HCT116 (cell line): ENCODE data around the gene OSER1. TPM values are rescaled to one million over a fixed set of nuclear protein-coding genes. Genes with fewer than 3 reads are reported as not detected.

Experiments used
- ATAC-seq: fragments of 200-7000 bp; cut with Tn5 transposase; 2 replicates; pipeline ENCODE4 v1.9.1; 2020; ENCODE audit warnings: mild to moderate bottlenecking, moderate library complexity
- BruUV-seq: library from RNA; stranded (reverse); fragments of 400-500 nt; replicated peaks from 2 replicates; lab custom pipeline; 2021; lab: Mats Ljungman, UMichigan
- CTCF ChIA-PET: fragments of 300-600 bp; sonication (Branson Sonifier 250); formaldehyde crosslinking; loops from one replicate; lab custom pipeline; 2021; ENCODE audit warnings: antibody characterized with exemption; lab: Charles Lee
- POLR2A ChIA-PET: fragments of 300-600, 350-600 bp; sonication (Branson Sonifier 250); formaldehyde crosslinking; loops from one replicate; lab custom pipeline; 2021; ENCODE audit warnings: antibody characterized with exemption; lab: Charles Lee
- RAD21 ChIA-PET, 2 experiments: fragments of 300-600 bp; sonication (Branson Sonifier 250); formaldehyde crosslinking; loops; one replicate each; lab custom pipeline; 2023; ENCODE audit warnings: low total read pairs in 2 of 2; ENCODE audit not compliant: uncharacterized antibody in 2 of 2, unreplicated experiment in 2 of 2, low non-redundant PET in 1 of 2; lab: Charles Lee
- DNase-seq: peaks from one replicate; pipeline ENCODE4 v3.0.0-alpha.2; 2010; ENCODE audit warnings: low read depth, low spot score
- H2AFZ ChIP-seq: fragments of 200-600 bp; shearing (Covaris generic), sonication (generic); 2 replicates; pipeline ENCODE4 v1.6.1; 2017; ENCODE audit warnings: low read depth, mixed run types, mixed read lengths, antibody characterized with exemption, low read length; ENCODE audit not compliant: poor library complexity, severe bottlenecking
- H3K27ac ChIP-seq: 2 replicates; pipeline ENCODE4 v1.5.1; 2012; ENCODE audit warnings: low read depth, low read length
- H3K27me3 ChIP-seq: fragments of 200-600 bp; sonication (generic); 2 replicates; pipeline ENCODE4 v1.6.1; 2016; ENCODE audit warnings: mixed run types, low read length, mixed read lengths; ENCODE audit not compliant: insufficient read depth
- H3K36me3 ChIP-seq, 2 experiments: fragments of 200-500 bp in 1 of 2; fragments of 200-600 bp in 1 of 2; sonication (Bioruptor generic) in 1 of 2; sonication (generic) in 1 of 2; 2 replicates each; pipeline versions ENCODE4 v1.5.1 to v1.6.1; 2014 to 2016; ENCODE audit warnings: low read length in 2 of 2, inconsistent platforms in 1 of 2, mixed read lengths in 1 of 2, mixed run types in 1 of 2; ENCODE audit not compliant: insufficient read depth in 2 of 2, control insufficient read depth in 1 of 2
- H3K4me1 ChIP-seq, 2 experiments: fragments of 200-600 bp in 1 of 2; sonication (generic) in 1 of 2; 2 replicates each; pipeline versions ENCODE4 v1.5.1 to v1.6.1; 2012 to 2017; ENCODE audit warnings: low read length in 2 of 2, inconsistent platforms in 1 of 2, mild to moderate bottlenecking in 1 of 2, mixed read lengths in 1 of 2, mixed run types in 1 of 2, moderate library complexity in 1 of 2; ENCODE audit not compliant: insufficient read depth in 2 of 2, control insufficient read depth in 1 of 2
- H3K4me2 ChIP-seq: fragments of 200-600 bp; sonication (generic); 2 replicates; pipeline ENCODE4 v1.6.1; 2017; ENCODE audit warnings: mixed run types, low read length, mixed read lengths
- H3K4me3 ChIP-seq, 2 experiments: fragments of 200-600 bp in 1 of 2; sonication (generic) in 1 of 2; replicated peaks in 1 of 2; 2 replicates each; pipeline ENCODE4 v1.5.1; 2011 to 2016; ENCODE audit warnings: low read length in 2 of 2, control low read depth in 1 of 2, low read depth in 1 of 2, mild to moderate bottlenecking in 1 of 2, mixed read lengths in 1 of 2, mixed run types in 1 of 2
- H3K79me2 ChIP-seq: fragments of 200-600 bp; sonication (generic); 2 replicates; pipeline ENCODE4 v1.6.1; 2017; ENCODE audit warnings: mild to moderate bottlenecking, mixed run types, low read length, moderate library complexity, mixed read lengths; ENCODE audit not compliant: insufficient read depth
- H3K9ac ChIP-seq: fragments of 200-600 bp; sonication (generic); 2 replicates; pipeline ENCODE4 v1.6.1; 2016; ENCODE audit warnings: low read length, mixed read lengths
- H3K9me2 ChIP-seq: fragments of 200-600 bp; sonication (generic), shearing (Covaris generic); 2 replicates; pipeline ENCODE4 v1.6.1; 2017; ENCODE audit warnings: mixed run types, mild to moderate bottlenecking, moderate library complexity; ENCODE audit not compliant: insufficient read depth
- H3K9me3 ChIP-seq, 2 experiments: fragments of 200-500 bp in 1 of 2; fragments of 200-600 bp in 1 of 2; sonication (Bioruptor generic) in 1 of 2; sonication (generic) in 1 of 2; 2 replicates each; pipeline ENCODE4 v1.6.1; 2014 to 2017; ENCODE audit warnings: low read length in 2 of 2, mixed read lengths in 2 of 2, inconsistent platforms in 1 of 2, low read depth in 1 of 2, mild to moderate bottlenecking in 1 of 2, mixed run types in 1 of 2, moderate library complexity in 1 of 2; ENCODE audit not compliant: control insufficient read depth in 1 of 2, insufficient read depth in 1 of 2
- H4K20me1 ChIP-seq: fragments of 200-600 bp; sonication (generic), shearing (Covaris generic); 2 replicates; pipeline ENCODE4 v1.6.1; 2017; ENCODE audit warnings: mixed run types, mild to moderate bottlenecking, moderate library complexity; ENCODE audit not compliant: insufficient read depth
- CEBPB ChIP-seq: IDR thresholded peaks from 2 replicates; pipeline ENCODE4 v1.6.1; 2012; ENCODE audit warnings: low read depth
- EGR1 ChIP-seq: IDR thresholded peaks from 2 replicates; pipeline ENCODE4 v1.6.1; 2012; ENCODE audit warnings: low read depth
- ELF1 ChIP-seq: IDR thresholded peaks from 2 replicates; pipeline ENCODE4 v1.6.1; 2012; ENCODE audit warnings: low read depth, borderline replicate concordance
- EZH2phosphoT487 ChIP-seq: fragments of 200-600 bp; IDR thresholded peaks from 2 replicates; pipeline ENCODE4 v1.6.1; 2018; ENCODE audit warnings: antibody characterized with exemption, borderline replicate concordance
- FOSL1 ChIP-seq: IDR thresholded peaks from 2 replicates; pipeline ENCODE4 v1.6.1; 2012; ENCODE audit warnings: low read depth
- JUND ChIP-seq: IDR thresholded peaks from 2 replicates; pipeline ENCODE4 v1.6.1; 2012
- POLR2AphosphoS5 ChIP-seq: IDR thresholded peaks from 2 replicates; pipeline ENCODE4 v1.6.1; 2011; ENCODE audit warnings: mild to moderate bottlenecking, low read depth, low read length, moderate library complexity
- RAD21 ChIP-seq: IDR thresholded peaks from 2 replicates; pipeline ENCODE4 v1.6.1; 2012; ENCODE audit warnings: low read depth, mild to moderate bottlenecking
- SIN3A ChIP-seq: IDR thresholded peaks from 2 replicates; pipeline ENCODE4 v1.6.1; 2012; ENCODE audit warnings: low read depth
- SP1 ChIP-seq: IDR thresholded peaks from 2 replicates; pipeline ENCODE4 v1.6.1; 2012; ENCODE audit warnings: low read depth
- SRF ChIP-seq: IDR thresholded peaks from 2 replicates; pipeline ENCODE4 v1.6.1; 2012; ENCODE audit warnings: low read depth
- TCF7L2 ChIP-seq: IDR thresholded peaks from 2 replicates; pipeline ENCODE4 v1.7.0; 2011; ENCODE audit warnings: borderline replicate concordance, inconsistent platforms; ENCODE audit not compliant: insufficient read depth, insufficient read length; ENCODE audit errors: extremely low read depth
- YY1 ChIP-seq: IDR thresholded peaks from 2 replicates; pipeline ENCODE4 v1.6.1; 2011; ENCODE audit warnings: low read length, low read depth, moderate library complexity, mild to moderate bottlenecking; ENCODE audit not compliant: insufficient replicate concordance; ENCODE audit errors: extremely low read depth
- ZFX ChIP-seq: fragments of 450-650 bp; IDR thresholded peaks from 2 replicates; pipeline ENCODE4 v1.6.1; 2017
- ZNF274 ChIP-seq: fragments of 200-500 bp; sonication (Bioruptor generic); IDR thresholded peaks from 2 replicates; pipeline ENCODE4 v1.6.1; 2014; ENCODE audit warnings: mild to moderate bottlenecking, low read depth, low read length, inconsistent platforms
- intact Hi-C: fragments of 100-400 bp; cut with micrococcal nuclease; formaldehyde crosslinking; loops from 2 replicates; pipeline ENCODE4 v1.10.0; 2022
- total RNA-seq: library from RNA; stranded (reverse); gene quantifications from one replicate; pipeline ENCODE4 v1.2.1, GENCODE V29; 2021; ENCODE audit not compliant: unreplicated experiment
- TF ChIP-seq, protein P1 (sequence below), 3 experiments: fragments of 200-600 bp in 1 of 3; sonication (generic) in 1 of 3; IDR thresholded peaks in 2 of 3; conservative IDR thresholded peaks in 1 of 3; 2 replicates each; pipeline ENCODE4 v1.5.1; 2012 to 2017; ENCODE audit warnings: low read depth in 2 of 3, low read length in 2 of 3, antibody characterized with exemption in 1 of 3, borderline replicate concordance in 1 of 3, control low read depth in 1 of 3, mild to moderate bottlenecking in 1 of 3, mixed read lengths in 1 of 3, mixed run types in 1 of 3, moderate library complexity in 1 of 3; ENCODE audit not compliant: insufficient read depth in 1 of 3
- TF ChIP-seq, protein P2 (sequence below): IDR thresholded peaks from 2 replicates; pipeline ENCODE4 v1.6.1; 2012; ENCODE audit warnings: low read depth
- TF ChIP-seq, protein P3 (sequence below): IDR thresholded peaks from 2 replicates; pipeline ENCODE4 v1.6.1; 2012
- TF ChIP-seq, protein P4 (sequence below): IDR thresholded peaks from 2 replicates; pipeline ENCODE4 v1.6.1; 2011; ENCODE audit warnings: mild to moderate bottlenecking, low read length, moderate library complexity; ENCODE audit not compliant: insufficient replicate concordance; ENCODE audit errors: extremely low read depth
- TF ChIP-seq, protein P5 (sequence below): IDR thresholded peaks from 2 replicates; pipeline ENCODE4 v1.6.1; 2012

The OSER1 gene
- total RNA-seq, 1 experiment from 2014 or later, result 28.4 TPM

DNA sequence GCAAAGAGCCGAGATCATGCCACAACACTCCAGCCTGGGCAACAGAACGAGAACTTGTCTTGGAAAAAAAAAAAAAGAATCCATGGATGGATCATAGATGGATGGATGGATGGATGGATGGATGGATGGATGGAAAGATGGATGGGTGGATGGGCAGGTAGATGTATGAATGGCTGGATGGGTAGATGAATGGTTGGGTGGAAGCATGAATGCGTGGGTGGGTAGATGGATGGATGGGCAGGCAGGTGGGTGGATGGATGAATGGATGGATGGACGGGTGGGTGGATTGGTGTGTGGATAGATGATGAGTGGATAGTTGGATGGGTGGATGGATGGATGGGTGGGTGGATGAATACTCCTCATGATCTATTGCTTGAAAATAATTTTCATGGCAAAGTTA is 25.0 kb downstream of the OSER1 start:
- RAD21 ChIA-PET, result no interaction called here
- Histone ChIP-seq H3K79me2 (no peaks in the 10 kb centered on the region), H2AFZ (no peak overlapping the region), H3K9me2 (no peaks in the 10 kb centered on the region), H3K27me3 (no peaks in the 10 kb centered on the region), H3K36me3 (no peaks in the 10 kb centered on the region), H3K4me2 (no peak overlapping the region), H3K9ac (no peak overlapping the region), H3K4me1 (peaks cover 16 to 22% of the 10 kb centered on the region in 2 experiments), H3K4me3 (no peak overlapping the region), H3K9me3 (no peaks in the 10 kb centered on the region), H4K20me1 (no peaks in the 10 kb centered on the region), H3K27ac (no peak overlapping the region)
- no peak for DNase-seq
- ATAC-seq, result no peak
- TF ChIP-seq ELF1, result no peak
- TF ChIP-seq, protein P1, sequence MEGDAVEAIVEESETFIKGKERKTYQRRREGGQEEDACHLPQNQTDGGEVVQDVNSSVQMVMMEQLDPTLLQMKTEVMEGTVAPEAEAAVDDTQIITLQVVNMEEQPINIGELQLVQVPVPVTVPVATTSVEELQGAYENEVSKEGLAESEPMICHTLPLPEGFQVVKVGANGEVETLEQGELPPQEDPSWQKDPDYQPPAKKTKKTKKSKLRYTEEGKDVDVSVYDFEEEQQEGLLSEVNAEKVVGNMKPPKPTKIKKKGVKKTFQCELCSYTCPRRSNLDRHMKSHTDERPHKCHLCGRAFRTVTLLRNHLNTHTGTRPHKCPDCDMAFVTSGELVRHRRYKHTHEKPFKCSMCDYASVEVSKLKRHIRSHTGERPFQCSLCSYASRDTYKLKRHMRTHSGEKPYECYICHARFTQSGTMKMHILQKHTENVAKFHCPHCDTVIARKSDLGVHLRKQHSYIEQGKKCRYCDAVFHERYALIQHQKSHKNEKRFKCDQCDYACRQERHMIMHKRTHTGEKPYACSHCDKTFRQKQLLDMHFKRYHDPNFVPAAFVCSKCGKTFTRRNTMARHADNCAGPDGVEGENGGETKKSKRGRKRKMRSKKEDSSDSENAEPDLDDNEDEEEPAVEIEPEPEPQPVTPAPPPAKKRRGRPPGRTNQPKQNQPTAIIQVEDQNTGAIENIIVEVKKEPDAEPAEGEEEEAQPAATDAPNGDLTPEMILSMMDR (IDR thresholded peaks at IDR 0.05 in 2 of 3, conservative IDR thresholded peaks at IDR 0.05 in 1 of 3; ENCODE audit: borderline replicate concordance in 1 of 3, insufficient read depth in 1 of 3, low read depth in 2 of 3, low read length in 2 of 3), result no peak
- no peak for TF ChIP-seq SRF
- no peak for TF ChIP-seq SP1
- no peak for TF ChIP-seq JUND
- TF ChIP-seq TCF7L2, result no peak
- TF ChIP-seq ZNF274, result no peak
- no peak for TF ChIP-seq CEBPB
- no peak for TF ChIP-seq FOSL1
- TF ChIP-seq, protein P2, sequence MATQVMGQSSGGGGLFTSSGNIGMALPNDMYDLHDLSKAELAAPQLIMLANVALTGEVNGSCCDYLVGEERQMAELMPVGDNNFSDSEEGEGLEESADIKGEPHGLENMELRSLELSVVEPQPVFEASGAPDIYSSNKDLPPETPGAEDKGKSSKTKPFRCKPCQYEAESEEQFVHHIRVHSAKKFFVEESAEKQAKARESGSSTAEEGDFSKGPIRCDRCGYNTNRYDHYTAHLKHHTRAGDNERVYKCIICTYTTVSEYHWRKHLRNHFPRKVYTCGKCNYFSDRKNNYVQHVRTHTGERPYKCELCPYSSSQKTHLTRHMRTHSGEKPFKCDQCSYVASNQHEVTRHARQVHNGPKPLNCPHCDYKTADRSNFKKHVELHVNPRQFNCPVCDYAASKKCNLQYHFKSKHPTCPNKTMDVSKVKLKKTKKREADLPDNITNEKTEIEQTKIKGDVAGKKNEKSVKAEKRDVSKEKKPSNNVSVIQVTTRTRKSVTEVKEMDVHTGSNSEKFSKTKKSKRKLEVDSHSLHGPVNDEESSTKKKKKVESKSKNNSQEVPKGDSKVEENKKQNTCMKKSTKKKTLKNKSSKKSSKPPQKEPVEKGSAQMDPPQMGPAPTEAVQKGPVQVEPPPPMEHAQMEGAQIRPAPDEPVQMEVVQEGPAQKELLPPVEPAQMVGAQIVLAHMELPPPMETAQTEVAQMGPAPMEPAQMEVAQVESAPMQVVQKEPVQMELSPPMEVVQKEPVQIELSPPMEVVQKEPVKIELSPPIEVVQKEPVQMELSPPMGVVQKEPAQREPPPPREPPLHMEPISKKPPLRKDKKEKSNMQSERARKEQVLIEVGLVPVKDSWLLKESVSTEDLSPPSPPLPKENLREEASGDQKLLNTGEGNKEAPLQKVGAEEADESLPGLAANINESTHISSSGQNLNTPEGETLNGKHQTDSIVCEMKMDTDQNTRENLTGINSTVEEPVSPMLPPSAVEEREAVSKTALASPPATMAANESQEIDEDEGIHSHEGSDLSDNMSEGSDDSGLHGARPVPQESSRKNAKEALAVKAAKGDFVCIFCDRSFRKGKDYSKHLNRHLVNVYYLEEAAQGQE, result no peak
- no peak for TF ChIP-seq YY1
- TF ChIP-seq RAD21, result no peak
- TF ChIP-seq, protein P3, sequence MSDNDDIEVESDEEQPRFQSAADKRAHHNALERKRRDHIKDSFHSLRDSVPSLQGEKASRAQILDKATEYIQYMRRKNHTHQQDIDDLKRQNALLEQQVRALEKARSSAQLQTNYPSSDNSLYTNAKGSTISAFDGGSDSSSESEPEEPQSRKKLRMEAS, result no peak
- TF ChIP-seq POLR2AphosphoS5, result no peak
- no peak for TF ChIP-seq SIN3A
- no peak for TF ChIP-seq ZFX
- TF ChIP-seq, protein P4, sequence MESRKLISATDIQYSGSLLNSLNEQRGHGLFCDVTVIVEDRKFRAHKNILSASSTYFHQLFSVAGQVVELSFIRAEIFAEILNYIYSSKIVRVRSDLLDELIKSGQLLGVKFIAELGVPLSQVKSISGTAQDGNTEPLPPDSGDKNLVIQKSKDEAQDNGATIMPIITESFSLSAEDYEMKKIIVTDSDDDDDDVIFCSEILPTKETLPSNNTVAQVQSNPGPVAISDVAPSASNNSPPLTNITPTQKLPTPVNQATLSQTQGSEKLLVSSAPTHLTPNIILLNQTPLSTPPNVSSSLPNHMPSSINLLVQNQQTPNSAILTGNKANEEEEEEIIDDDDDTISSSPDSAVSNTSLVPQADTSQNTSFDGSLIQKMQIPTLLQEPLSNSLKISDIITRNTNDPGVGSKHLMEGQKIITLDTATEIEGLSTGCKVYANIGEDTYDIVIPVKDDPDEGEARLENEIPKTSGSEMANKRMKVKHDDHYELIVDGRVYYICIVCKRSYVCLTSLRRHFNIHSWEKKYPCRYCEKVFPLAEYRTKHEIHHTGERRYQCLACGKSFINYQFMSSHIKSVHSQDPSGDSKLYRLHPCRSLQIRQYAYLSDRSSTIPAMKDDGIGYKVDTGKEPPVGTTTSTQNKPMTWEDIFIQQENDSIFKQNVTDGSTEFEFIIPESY, result no peak
- TF ChIP-seq, protein P5, sequence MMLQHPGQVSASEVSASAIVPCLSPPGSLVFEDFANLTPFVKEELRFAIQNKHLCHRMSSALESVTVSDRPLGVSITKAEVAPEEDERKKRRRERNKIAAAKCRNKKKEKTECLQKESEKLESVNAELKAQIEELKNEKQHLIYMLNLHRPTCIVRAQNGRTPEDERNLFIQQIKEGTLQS, result no peak
- TF ChIP-seq EGR1, result no peak
- no peak for TF ChIP-seq EZH2phosphoT487
- CTCF ChIA-PET, result no interaction called here
- no TSS peak for BruUV-seq
- intact Hi-C loops, result no loop called here
- POLR2A ChIA-PET, result no interaction called here
